Neuronal stem cell (in vitro differentiated cells): ENCODE data around the gene GLYR1.
A peak's percentile ranks its signal among the peaks of the same experiment; 100 is the strongest.

Source experiments
- DNase-seq: peaks from one replicate; pipeline ENCODE4 v3.0.0-alpha.2; 2013; ENCODE audit warnings: low spot score
- H2AFZ ChIP-seq: one replicate; pipeline ENCODE4 v1.6.1; 2013; ENCODE audit warnings: mild to moderate bottlenecking, low read length, inconsistent platforms
- H2AK5ac ChIP-seq: 2 replicates; pipeline ENCODE4 v1.6.1; 2013; ENCODE audit warnings: low read depth, mild to moderate bottlenecking, inconsistent platforms, low read length, moderate library complexity, mixed read lengths
- H2BK120ac ChIP-seq: 2 replicates; pipeline ENCODE4 v1.6.1; 2013; ENCODE audit warnings: low read depth, mild to moderate bottlenecking, inconsistent platforms, low read length, moderate library complexity, mixed read lengths
- H2BK12ac ChIP-seq: one replicate; pipeline ENCODE4 v1.6.1; 2013; ENCODE audit warnings: low read length, inconsistent platforms
- H2BK15ac ChIP-seq: 2 replicates; pipeline ENCODE4 v1.6.1; 2013; ENCODE audit warnings: mild to moderate bottlenecking, low read length, inconsistent platforms, mixed read lengths
- H2BK5ac ChIP-seq: one replicate; pipeline ENCODE4 v1.6.1; 2013; ENCODE audit warnings: inconsistent platforms, mild to moderate bottlenecking, low read length, moderate library complexity
- H3K14ac ChIP-seq: one replicate; pipeline ENCODE4 v1.6.1; 2013; ENCODE audit warnings: low read length, inconsistent platforms
- H3K18ac ChIP-seq: 2 replicates; pipeline ENCODE4 v1.6.1; 2013; ENCODE audit warnings: low read length, inconsistent platforms
- H3K23ac ChIP-seq: 2 replicates; pipeline ENCODE4 v1.6.1; 2013; ENCODE audit warnings: low read depth, mild to moderate bottlenecking, mixed read lengths, low read length, inconsistent platforms; ENCODE audit not compliant: poor library complexity
- H3K27ac ChIP-seq: replicated peaks from 3 replicates; pipeline ENCODE4 v1.5.1; 2013; ENCODE audit warnings: low read length, inconsistent platforms
- H3K27me3 ChIP-seq, 3 experiments: 2 replicates each; pipeline ENCODE4 v1.6.1; 2013; ENCODE audit warnings: low read length in 3 of 3, mild to moderate bottlenecking in 2 of 3, inconsistent platforms in 1 of 3, low read depth in 1 of 3, mixed read lengths in 1 of 3, moderate library complexity in 1 of 3; ENCODE audit not compliant: control insufficient read depth in 3 of 3, insufficient read depth in 3 of 3
- H3K36me3 ChIP-seq, 2 donors: replicated peaks in 1 of 2; 2 replicates each; pipeline ENCODE4 v1.6.1; 2013; ENCODE audit warnings: low read length in 2 of 2; ENCODE audit not compliant: control insufficient read depth in 2 of 2, insufficient read depth in 2 of 2
- H3K4ac ChIP-seq: 2 replicates; pipeline ENCODE4 v1.6.1; 2013; ENCODE audit warnings: inconsistent platforms, mild to moderate bottlenecking, low read length, moderate library complexity
- H3K4me1 ChIP-seq, 2 donors: 1 replicate in 1 of 2; 2 replicates in 1 of 2; pipeline ENCODE4 v1.6.1; 2013; ENCODE audit warnings: low read length in 2 of 2, low read depth in 1 of 2; ENCODE audit not compliant: control insufficient read depth in 2 of 2, insufficient read depth in 1 of 2
- H3K4me2 ChIP-seq: one replicate; pipeline ENCODE4 v1.6.1; 2013; ENCODE audit warnings: mild to moderate bottlenecking, low read length, inconsistent platforms; ENCODE audit not compliant: insufficient read depth, poor library complexity, severe bottlenecking
- H3K4me3 ChIP-seq, 2 donors: 2 replicates each; pipeline ENCODE4 v1.5.1; 2013; ENCODE audit warnings: low read length in 2 of 2, mild to moderate bottlenecking in 2 of 2, inconsistent platforms in 1 of 2, moderate library complexity in 1 of 2
- H3K79me1 ChIP-seq: one replicate; pipeline ENCODE4 v1.6.1; 2013; ENCODE audit warnings: low read depth, mild to moderate bottlenecking, inconsistent platforms, low read length, moderate library complexity
- H3K9ac ChIP-seq: one replicate; pipeline ENCODE4 v1.6.1; 2013; ENCODE audit warnings: mild to moderate bottlenecking, low read depth, low read length, inconsistent platforms; ENCODE audit not compliant: poor library complexity
- H3K9me3 ChIP-seq, 2 donors: replicated peaks in 1 of 2; 2 replicates each; pipeline versions ENCODE3 to v1.6.1; 2013; ENCODE audit warnings: low read length in 2 of 2, mild to moderate bottlenecking in 2 of 2, inconsistent platforms in 1 of 2, low read depth in 1 of 2, mixed read lengths in 1 of 2, moderate library complexity in 1 of 2; ENCODE audit not compliant: control insufficient read depth in 2 of 2, insufficient read depth in 1 of 2
- H4K8ac ChIP-seq: one replicate; pipeline ENCODE4 v1.6.1; 2013; ENCODE audit warnings: low read depth, mild to moderate bottlenecking, inconsistent platforms, low read length, moderate library complexity
- H4K91ac ChIP-seq: one replicate; pipeline ENCODE4 v1.6.1; 2013; ENCODE audit warnings: low read length, low read depth, mild to moderate bottlenecking, inconsistent platforms; ENCODE audit not compliant: poor library complexity
- WGBS, 2 donors: extraction: QIAGEN DNeasy Blood & Tissue Kit; methylation state at CpG; one replicate each; pipeline ENCODE4 v1.1.7; 2013; ENCODE audit warnings: missing lambda C conversion rate in 2 of 2, mixed read lengths in 1 of 2; ENCODE audit not compliant: insufficient read length in 2 of 2, insufficient replicate concordance in 1 of 2; ENCODE audit errors: extremely low coverage in 2 of 2; 5-methylcytosine and 5-hydroxymethylcytosine counted together

The GLYR1 gene

DNA sequence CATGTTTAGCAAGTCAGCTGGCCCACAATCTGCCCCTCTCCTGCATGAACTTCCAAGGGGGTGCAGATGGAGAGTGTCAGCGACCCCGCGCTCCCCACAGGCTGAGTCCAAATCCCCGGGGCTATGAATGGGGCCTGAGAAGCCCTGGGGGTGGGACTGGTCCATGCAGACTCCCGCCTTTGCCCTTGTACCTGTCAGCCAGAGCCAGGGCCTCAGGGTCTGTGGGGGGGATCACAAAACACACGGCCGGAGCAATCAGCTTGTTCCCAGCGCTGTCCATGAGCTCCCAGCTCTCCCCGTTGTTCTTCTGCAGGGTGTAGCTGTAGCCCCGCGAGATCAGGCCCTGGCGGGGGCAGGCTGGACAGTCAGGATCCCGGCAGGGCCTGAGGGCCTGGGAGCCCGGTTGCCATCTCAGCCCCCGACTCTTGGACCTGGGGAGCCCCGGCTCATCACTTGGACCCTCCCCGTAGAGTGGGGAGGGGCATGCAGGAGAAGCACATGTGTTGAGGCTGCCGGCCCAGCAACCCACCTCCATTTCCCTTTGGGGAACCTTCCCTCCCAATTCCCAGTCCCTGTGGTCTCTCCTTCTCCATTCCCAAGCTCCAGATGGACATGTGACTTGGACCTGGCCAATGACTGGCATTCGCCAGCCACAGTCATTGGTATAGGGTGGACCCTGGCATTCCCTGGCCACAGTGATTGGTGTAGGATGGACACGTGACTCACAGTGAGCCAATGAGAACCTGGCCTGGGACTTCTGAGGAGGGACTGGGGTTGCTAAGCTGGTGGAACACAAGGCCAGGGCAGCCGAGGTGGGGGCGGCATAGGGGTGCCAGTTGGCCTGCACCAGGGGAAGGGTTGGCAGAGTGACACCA, 47.4 kb upstream of the GLYR1 start:
- Histone ChIP-seq H3K14ac (no peak overlapping the region), H3K27me3 (no peaks in the 10 kb centered on the region), H3K23ac (no peak overlapping the region), H4K91ac (no peak overlapping the region), H3K27ac (no peak overlapping the region), H2BK12ac (no peak overlapping the region), H3K9me3 (peaks cover 3 to 4% of the 10 kb centered on the region in 2 donors), H3K79me1 (no peaks in the 10 kb centered on the region), H3K4me1 (no peaks in the 10 kb centered on the region), H3K18ac (peak overlapping the region; percentile 58), H3K9ac (no peak overlapping the region), H2AFZ (peak overlapping the region; percentile 7), H3K4me3 (no peak overlapping the region), H3K4me2 (no peak overlapping the region), H2BK5ac (peak overlapping the region; percentile 35), H2AK5ac (peak overlapping the region; percentile 63), H3K36me3 (peaks cover 0 to 2% of the 10 kb centered on the region in 2 donors), H2BK120ac (peak overlapping the region; percentile 47), H2BK15ac (peak overlapping the region; percentile 67), H4K8ac (no peak overlapping the region), H3K4ac (no peak overlapping the region)
- WGBS, 2 donors: no CpG with 5 or more reads among the region's 22 CpGs
- no peak for DNase-seq

DNA sequence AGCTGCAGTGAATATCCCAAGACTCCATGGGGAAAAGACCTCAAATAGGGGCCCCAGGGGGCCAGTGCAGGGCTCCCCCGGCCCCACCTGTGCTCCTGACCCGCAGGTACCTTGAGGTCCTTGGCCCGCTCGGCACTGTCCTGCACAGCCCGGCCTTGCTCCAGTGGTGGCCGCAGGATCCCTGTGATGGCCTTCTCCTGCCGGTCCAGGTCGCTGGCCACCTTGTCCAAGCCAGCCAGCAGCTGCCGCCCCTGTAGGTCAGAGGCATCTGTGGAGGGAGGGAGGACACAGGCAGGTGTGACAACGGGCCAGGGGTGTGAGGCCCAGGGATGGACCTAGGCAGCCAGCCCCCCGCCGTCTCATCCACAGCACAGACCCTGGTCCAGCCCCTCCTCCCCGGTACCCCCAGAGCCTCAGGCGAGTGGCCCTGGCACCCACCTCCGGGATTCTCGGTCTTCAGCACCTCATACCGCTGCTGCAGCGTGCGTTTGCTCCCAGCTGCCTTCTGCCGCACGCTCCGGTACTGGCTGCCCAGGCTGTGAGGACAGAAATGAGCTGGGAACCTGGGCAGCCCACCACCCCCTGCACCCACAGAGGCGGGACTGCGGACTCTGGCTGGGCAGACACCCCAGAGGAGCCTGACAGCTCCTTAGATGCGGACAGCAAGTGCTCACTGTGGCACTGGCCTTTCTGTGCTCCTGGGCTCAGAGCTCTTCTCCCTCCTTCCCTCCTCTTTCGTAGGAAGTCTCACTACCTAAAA, 46.2 kb upstream of the GLYR1 start:
- Histone ChIP-seq H2AK5ac (peak overlapping the region; percentile 46), H2BK15ac (no peak overlapping the region), H3K4me3 (no peak overlapping the region), H2BK12ac (peak overlapping the region; percentile 90), H2AFZ (no peak overlapping the region), H3K9me3 (peaks cover 0 to under 1% of the 10 kb centered on the region in 2 donors), H3K18ac (peak overlapping the region; percentile 71), H3K27me3 (no peaks in the 10 kb centered on the region), H3K4ac (no peak overlapping the region), H3K4me2 (no peak overlapping the region), H3K4me1 (no peaks in the 10 kb centered on the region), H3K23ac (peak overlapping the region; percentile 95), H3K27ac (no peak overlapping the region), H3K9ac (peak overlapping the region; percentile 70), H3K14ac (peak overlapping the region; percentile 82), H3K36me3 (peaks cover 0 to 2% of the 10 kb centered on the region in 2 donors), H3K79me1 (peaks cover 2% of the 10 kb centered on the region), H4K91ac (no peak overlapping the region), H2BK120ac (no peak overlapping the region), H2BK5ac (no peak overlapping the region), H4K8ac (no peak overlapping the region)
- DNase-seq: no peak
- WGBS, 2 donors: no CpG with 5 or more reads among the region's 26 CpGs

- Histone ChIP-seq H2BK12ac (no peak overlapping the region), H3K4ac (no peak overlapping the region), H3K23ac (peak overlapping the region; percentile 95), H3K79me1 (peaks cover 2% of the 10 kb centered on the region), H3K27ac (no peak overlapping the region), H3K4me2 (no peak overlapping the region), H3K14ac (no peak overlapping the region), H3K9me3 (no peaks in the 10 kb centered on the region), H2BK120ac (no peak overlapping the region), H3K27me3 (no peaks in the 10 kb centered on the region), H3K36me3 (peaks cover 3 to 4% of the 10 kb centered on the region in 2 donors), H4K8ac (no peak overlapping the region), H3K9ac (no peak overlapping the region), H3K4me3 (peak overlapping the region in 1 of 2 donors; percentile 18), H2BK15ac (no peak overlapping the region), H4K91ac (no peak overlapping the region), H2AFZ (no peak overlapping the region), H3K18ac (peak overlapping the region; percentile 64), H3K4me1 (no peaks in the 10 kb centered on the region), H2AK5ac (peak overlapping the region; percentile 52), H2BK5ac (no peak overlapping the region)
- no peak for DNase-seq
- no CpG with 5 or more reads among the region's 23 CpGs for WGBS, 2 donors
Measured at GRCh38 chr16:4892361-4893102, 45.4 kb upstream of the GLYR1 start.
